Lung (tissue), 12 donors: ENCODE results near the gene APPL2. TPM values are rescaled to one million over a fixed set of nuclear protein-coding genes. Genes with fewer than 3 reads are reported as not detected.

ENCODE experiments used
- ATAC-seq: fragments of 200-7000 bp; cut with Tn5 transposase; one replicate; pipeline ENCODE4 v1.9.1; 2020; ENCODE audit warnings: moderate number of reproducible peaks; ENCODE audit not compliant: insufficient read depth, low FRiP score
- DNase-seq, 3 donors: peaks; one replicate each; pipeline ENCODE4 v3.0.0-alpha.2; 2013 to 2017
- H3K27ac ChIP-seq, 2 donors: one replicate each; pipeline ENCODE4 v1.5.1; 2013; ENCODE audit warnings: mild to moderate bottlenecking in 2 of 2, moderate library complexity in 2 of 2, control low read depth in 1 of 2, inconsistent platforms in 1 of 2, low read depth in 1 of 2, low read length in 1 of 2
- H3K27me3 ChIP-seq, 3 donors: one replicate each; pipeline ENCODE4 v1.5.1; 2013; ENCODE audit warnings: low read length in 2 of 3; ENCODE audit not compliant: control insufficient read depth in 3 of 3, insufficient read depth in 3 of 3
- H3K36me3 ChIP-seq, 4 donors: one replicate each; pipeline ENCODE4 v1.5.1; 2013; ENCODE audit warnings: low read length in 4 of 4, mild to moderate bottlenecking in 1 of 4, moderate library complexity in 1 of 4; ENCODE audit not compliant: control insufficient read depth in 4 of 4, insufficient read depth in 4 of 4
- H3K4me1 ChIP-seq, 5 donors: one replicate each; pipeline ENCODE4 v1.5.1; 2013; ENCODE audit warnings: low read length in 5 of 5, mild to moderate bottlenecking in 2 of 5, moderate library complexity in 1 of 5; ENCODE audit not compliant: control insufficient read depth in 5 of 5, insufficient read depth in 5 of 5
- H3K4me3 ChIP-seq: one replicate; pipeline ENCODE4 v1.5.1; 2013; ENCODE audit warnings: mild to moderate bottlenecking, control low read depth, moderate library complexity
- H3K9ac ChIP-seq, 2 donors: one replicate each; pipeline ENCODE4 v1.5.1; 2013; ENCODE audit warnings: low read length in 2 of 2, control low read depth in 1 of 2; ENCODE audit not compliant: insufficient read depth in 1 of 2
- H3K9me3 ChIP-seq, 4 donors: one replicate each; pipeline ENCODE4 v1.5.1; 2013; ENCODE audit warnings: low read length in 3 of 4, mild to moderate bottlenecking in 1 of 4, moderate library complexity in 1 of 4; ENCODE audit not compliant: control insufficient read depth in 4 of 4, insufficient read depth in 3 of 4
- WGBS, 2 donors: extraction: QIAGEN DNeasy Blood & Tissue Kit; methylation state at CpG; one replicate each; pipeline ENCODE4 v1.1.7; 2013; 5-methylcytosine and 5-hydroxymethylcytosine counted together
- polyA plus RNA-seq, 2 donors: library from polyadenylated mRNA; stranded (reverse); fragments of 200-250 nt; gene quantifications; one replicate each; pipeline ENCODE4 v1.2.1, GENCODE V29; 2013
- total RNA-seq, 2 donors: library from RNA; depleted of rRNA in 1 of 2; stranded (reverse); fragments of >200 nt in 1 of 2; gene quantifications; one replicate each; pipeline ENCODE4 v1.2.1, GENCODE V29; 2014 to 2021
- TF ChIP-seq, protein P1 (sequence below): IDR thresholded peaks from 2 replicates; pipeline ENCODE4 v1.5.1; 2012; ENCODE audit warnings: mild to moderate bottlenecking; ENCODE audit errors: control extremely low read depth, extremely low read depth
- donor health status: control.
- donor health status: control.
- donor health status: Bipolar disorder and iron deficiency.
- donor health status: healthy.
- donor health status: DM: yes; HTN: yes; CAD: no.

APPL2 gene
- total and polyA plus RNA-seq, 4 donors = 11.8 to 89.5 (median 26.5) TPM

DNA sequence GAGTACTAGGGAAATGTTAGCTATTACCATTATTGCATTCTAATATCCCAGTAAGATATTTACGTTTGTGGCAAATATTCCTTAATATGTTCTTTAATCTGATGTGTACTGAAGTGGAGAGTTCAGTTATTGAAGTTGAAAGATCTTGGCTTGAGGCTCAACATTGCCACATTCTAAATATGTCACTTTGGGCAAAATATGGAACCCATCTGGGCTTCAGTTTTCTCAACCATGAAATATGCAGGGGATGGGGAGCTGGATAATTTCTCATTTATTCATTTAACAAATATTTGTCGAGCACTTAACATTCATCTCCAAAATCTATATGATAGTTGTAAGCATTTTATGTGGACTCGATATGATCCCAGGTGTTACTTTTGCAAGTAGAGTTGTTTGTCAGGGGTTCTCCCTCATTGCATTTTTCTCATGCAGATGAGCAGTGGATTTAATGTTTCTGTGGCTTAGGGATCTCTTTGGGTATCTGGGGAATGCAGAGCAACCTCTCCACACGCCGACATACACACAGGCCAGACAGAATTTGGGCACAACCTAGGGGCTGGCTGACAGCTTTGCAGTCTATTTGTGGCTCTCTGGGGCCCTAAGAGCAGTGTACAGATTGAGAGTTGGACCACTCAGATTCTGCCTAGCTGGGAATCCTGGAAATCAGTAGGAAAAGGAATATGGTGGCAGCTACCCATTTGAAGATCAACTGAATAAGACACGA, 26.6 kb upstream of the APPL2 start:
- no peak for ATAC-seq
- no peak overlapping the region for H3K4me3 ChIP-seq

DNA sequence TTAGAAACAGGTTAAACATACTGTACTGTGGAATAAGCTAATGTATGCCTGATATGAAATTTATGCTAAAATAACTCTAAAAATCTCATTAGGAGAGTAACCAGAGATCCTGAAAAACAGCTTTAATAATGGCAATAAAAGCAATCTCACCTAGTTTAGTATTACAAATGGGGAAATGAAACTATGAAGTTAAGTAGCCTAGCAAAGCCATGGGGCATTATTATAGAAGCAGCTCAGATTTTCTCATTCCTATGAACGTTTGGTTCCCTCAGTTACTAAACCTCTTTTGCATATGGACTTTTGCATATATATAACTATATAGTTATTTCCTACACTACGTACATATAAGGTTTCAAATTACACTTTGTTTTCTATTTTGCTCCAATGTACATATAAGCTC, 25.0 kb upstream of the APPL2 start:
- Histone ChIP-seq H3K4me3 (no peak overlapping the region), H3K27me3 (no peaks in the 10 kb centered on the region), H3K4me1 (no peaks in the 10 kb centered on the region), H3K36me3 (no peaks in the 10 kb centered on the region), H3K9me3 (no peaks in the 10 kb centered on the region), H3K9ac (no peak overlapping the region), H3K27ac (no peak overlapping the region)
- no peak for ATAC-seq
- DNase-seq = no peak
- TF ChIP-seq, protein P1, sequence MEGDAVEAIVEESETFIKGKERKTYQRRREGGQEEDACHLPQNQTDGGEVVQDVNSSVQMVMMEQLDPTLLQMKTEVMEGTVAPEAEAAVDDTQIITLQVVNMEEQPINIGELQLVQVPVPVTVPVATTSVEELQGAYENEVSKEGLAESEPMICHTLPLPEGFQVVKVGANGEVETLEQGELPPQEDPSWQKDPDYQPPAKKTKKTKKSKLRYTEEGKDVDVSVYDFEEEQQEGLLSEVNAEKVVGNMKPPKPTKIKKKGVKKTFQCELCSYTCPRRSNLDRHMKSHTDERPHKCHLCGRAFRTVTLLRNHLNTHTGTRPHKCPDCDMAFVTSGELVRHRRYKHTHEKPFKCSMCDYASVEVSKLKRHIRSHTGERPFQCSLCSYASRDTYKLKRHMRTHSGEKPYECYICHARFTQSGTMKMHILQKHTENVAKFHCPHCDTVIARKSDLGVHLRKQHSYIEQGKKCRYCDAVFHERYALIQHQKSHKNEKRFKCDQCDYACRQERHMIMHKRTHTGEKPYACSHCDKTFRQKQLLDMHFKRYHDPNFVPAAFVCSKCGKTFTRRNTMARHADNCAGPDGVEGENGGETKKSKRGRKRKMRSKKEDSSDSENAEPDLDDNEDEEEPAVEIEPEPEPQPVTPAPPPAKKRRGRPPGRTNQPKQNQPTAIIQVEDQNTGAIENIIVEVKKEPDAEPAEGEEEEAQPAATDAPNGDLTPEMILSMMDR = no peak
- 66 to 77% methylated on average over 2 of the region's 2 CpGs for WGBS, 2 donors

More for the DNA sequence above, 26.6 kb upstream of the APPL2 start:
- Histone ChIP-seq H3K9ac (no peak overlapping the region), H3K36me3 (no peaks in the 10 kb centered on the region), H3K27me3 (no peaks in the 10 kb centered on the region), H3K4me1 (no peaks in the 10 kb centered on the region), H3K27ac (no peak overlapping the region), H3K9me3 (no peaks in the 10 kb centered on the region)
- no peak for DNase-seq
- TF ChIP-seq, protein P1 = no peak
- WGBS, 2 donors = 82 to 89% methylated on average over 6 of the region's 6 CpGs

DNA sequence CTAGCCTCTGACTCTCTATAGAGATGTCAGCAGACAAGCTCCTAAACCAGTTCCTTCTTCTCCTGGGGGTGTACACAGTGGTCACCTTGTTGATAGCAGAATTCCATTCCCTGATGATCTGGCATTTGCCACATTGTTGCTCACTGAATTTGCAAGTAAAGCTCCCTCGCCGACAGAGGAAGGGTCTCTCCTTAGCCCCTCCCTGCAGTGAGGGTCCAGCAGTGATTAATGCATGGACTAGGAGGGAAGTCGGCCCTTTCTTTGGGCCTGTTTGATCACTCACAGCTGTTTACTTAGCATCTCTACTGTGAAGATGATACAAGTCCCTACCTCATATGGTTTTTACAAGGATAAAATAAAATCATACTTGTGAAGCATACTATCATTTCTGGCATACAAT, 23.3 kb upstream of the APPL2 start:
- no peak overlapping the region for H3K4me3 ChIP-seq
- ATAC-seq (no peak), DNase-seq (no peak)
- TF ChIP-seq, protein P1 = no peak
- no peak overlapping the region for H3K27ac ChIP-seq
- H3K4me1 ChIP-seq = peaks cover 0 to 1% (median 0%) of the 10 kb centered on the region in 5 donors
- WGBS, 2 donors = 75 to 84% methylated on average over 3 of the region's 3 CpGs
- H3K27me3 ChIP-seq = no peaks in the 10 kb centered on the region
- no peaks in the 10 kb centered on the region for H3K9me3 ChIP-seq
- no peak overlapping the region for H3K9ac ChIP-seq
- no peaks in the 10 kb centered on the region for H3K36me3 ChIP-seq

DNA sequence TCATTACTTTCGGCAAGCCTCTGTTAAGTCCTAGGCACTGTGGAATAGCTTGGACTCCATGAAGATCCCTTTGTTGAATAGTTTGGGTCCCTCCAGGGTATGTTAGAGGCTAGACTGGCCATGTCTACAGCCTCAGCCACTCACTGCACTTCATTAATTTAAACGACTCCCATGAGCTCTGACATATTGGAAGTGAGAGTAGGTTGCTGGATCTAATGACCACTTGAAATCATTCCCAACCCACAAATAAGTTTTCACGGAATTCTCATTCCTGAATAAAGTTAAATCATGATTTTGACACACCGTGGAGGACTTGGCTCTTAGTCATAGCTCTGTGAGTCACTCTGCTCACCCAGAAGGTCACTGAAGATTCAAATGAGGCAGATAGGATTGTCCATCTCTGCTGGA, 21.4 kb upstream of the APPL2 start:
- TF ChIP-seq, protein P1 = no peak

More for the DNA sequence above, 21.4 kb upstream of the APPL2 start:
- Histone ChIP-seq H3K9me3 (no peaks in the 10 kb centered on the region), H3K27ac (no peak overlapping the region), H3K36me3 (no peaks in the 10 kb centered on the region), H3K9ac (no peak overlapping the region), H3K27me3 (no peaks in the 10 kb centered on the region), H3K4me1 (peaks cover 0 to 1% (median 0%) of the 10 kb centered on the region in 5 donors), H3K4me3 (no peak overlapping the region)
- DNase-seq (no peak), ATAC-seq (no peak)
- 72 to 80% methylated on average over 4 of the region's 4 CpGs for WGBS, 2 donors
